Measurements from ENCODE around the gene LKAAEAR1.

The LKAAEAR1 gene

GRCh38 chr20:64078934-64079272 lies 5.3 kb downstream of the LKAAEAR1 start:
- no peak for DNase-seq (ENCODE audit: low spot score)

- DNase-seq (ENCODE audit: low spot score): peak; percentile 95
Measured at GRCh38 chr20:64077876-64078551, 6.2 kb downstream of the LKAAEAR1 start.

- DNase-seq (ENCODE audit: low spot score): no peak
Measured at GRCh38 chr20:64077541-64077875, 6.7 kb downstream of the LKAAEAR1 start.

- DNase-seq (ENCODE audit: low spot score): peak; percentile 78
Measured at GRCh38 chr20:64077094-64077493, 7.1 kb downstream of the LKAAEAR1 start.

GRCh38 chr20:64076061-64076997 lies 7.9 kb downstream of the LKAAEAR1 start:
- no peak for DNase-seq (ENCODE audit: low spot score)

GRCh38 chr20:64075556-64075955 lies 8.6 kb downstream of the LKAAEAR1 start:
- DNase-seq (ENCODE audit: low spot score): no peak

GRCh38 chr20:64074963-64075362 lies 9.2 kb downstream of the LKAAEAR1 start:
- no peak for DNase-seq (ENCODE audit: low spot score)

- no peak for DNase-seq (ENCODE audit: low spot score)
Measured at GRCh38 chr20:64074184-64074789, 9.9 kb downstream of the LKAAEAR1 start.

GRCh38 chr20:64073476-64074183 lies 10.6 kb downstream of the LKAAEAR1 start:
- DNase-seq (ENCODE audit: low spot score): no peak

GRCh38 chr20:64072498-64073063 lies 11.6 kb downstream of the LKAAEAR1 start:
- no peak for DNase-seq (ENCODE audit: low spot score)

GRCh38 chr20:64071341-64072332 lies 12.6 kb downstream of the LKAAEAR1 start:
- DNase-seq (ENCODE audit: low spot score): no peak

- DNase-seq (ENCODE audit: low spot score): no peak
Measured at GRCh38 chr20:64070244-64070993, 13.8 kb downstream of the LKAAEAR1 start.

GRCh38 chr20:64069614-64070243 lies 14.5 kb downstream of the LKAAEAR1 start:
- DNase-seq (ENCODE audit: low spot score): no peak

- no peak for DNase-seq (ENCODE audit: low spot score)
Measured at GRCh38 chr20:64069209-64069613, 15.0 kb downstream of the LKAAEAR1 start.

- no peak for DNase-seq (ENCODE audit: low spot score)
Measured at GRCh38 chr20:64068386-64069208, 15.6 kb downstream of the LKAAEAR1 start.

GRCh38 chr20:64067733-64068307 lies 16.4 kb downstream of the LKAAEAR1 start:
- DNase-seq (ENCODE audit: low spot score): no peak

- no peak for DNase-seq (ENCODE audit: low spot score)
Measured at GRCh38 chr20:64067005-64067632, 17.1 kb downstream of the LKAAEAR1 start.

GRCh38 chr20:64065974-64066343 lies 18.2 kb downstream of the LKAAEAR1 start:
- DNase-seq (ENCODE audit: low spot score): peak; percentile 66
